HuH-7.5 (cell line): ENCODE data around the gene NLRC5.

Source experiments
- DNase-seq: peaks from one replicate; pipeline ENCODE4 v3.0.0; 2011; ENCODE audit warnings: low spot score

The NLRC5 gene

GRCh38 chr16:57125969-57126368 lies 136.6 kb downstream of the NLRC5 start:
- no peak for DNase-seq

- DNase-seq = no peak
These were observed 137.1 kb downstream of the NLRC5 start for GRCh38 chr16:57126411-57126810.

- no peak for DNase-seq
These were observed 137.8 kb downstream of the NLRC5 start for GRCh38 chr16:57127037-57127763.

- no peak for DNase-seq
These were observed 138.5 kb downstream of the NLRC5 start for GRCh38 chr16:57127836-57128235.

GRCh38 chr16:57128771-57129389 lies 139.5 kb downstream of the NLRC5 start:
- no peak for DNase-seq

- DNase-seq = no peak
These were observed 141.6 kb downstream of the NLRC5 start for GRCh38 chr16:57130950-57131321.

- DNase-seq = no peak
These were observed 142.1 kb downstream of the NLRC5 start for GRCh38 chr16:57131351-57131970.

GRCh38 chr16:57132470-57132869 lies 143.1 kb downstream of the NLRC5 start:
- no peak for DNase-seq

- DNase-seq = no peak
These were observed 143.7 kb downstream of the NLRC5 start for GRCh38 chr16:57133031-57133430.
